GM12872 (cell line): ENCODE results near the gene PTCHD4.

Experiments
- CTCF ChIP-seq: IDR thresholded peaks from 3 replicates; pipeline ENCODE4 v1.5.1; 2011; ENCODE audit warnings: low read depth, mild to moderate bottlenecking, low read length, moderate library complexity; ENCODE audit not compliant: insufficient read depth

Gene PTCHD4

GRCh38 chr6:48061265-48061990 is 49.6 kb downstream of the PTCHD4 start:
- no peak for TF ChIP-seq CTCF
